ENCODE measurements around the gene RABEP2.
"Not testable (repeated sequence)": the region's sequence is repeated elsewhere in the genome, so short reads cannot be mapped to it uniquely, and the experiment has no call there.

Gene RABEP2, protein sequence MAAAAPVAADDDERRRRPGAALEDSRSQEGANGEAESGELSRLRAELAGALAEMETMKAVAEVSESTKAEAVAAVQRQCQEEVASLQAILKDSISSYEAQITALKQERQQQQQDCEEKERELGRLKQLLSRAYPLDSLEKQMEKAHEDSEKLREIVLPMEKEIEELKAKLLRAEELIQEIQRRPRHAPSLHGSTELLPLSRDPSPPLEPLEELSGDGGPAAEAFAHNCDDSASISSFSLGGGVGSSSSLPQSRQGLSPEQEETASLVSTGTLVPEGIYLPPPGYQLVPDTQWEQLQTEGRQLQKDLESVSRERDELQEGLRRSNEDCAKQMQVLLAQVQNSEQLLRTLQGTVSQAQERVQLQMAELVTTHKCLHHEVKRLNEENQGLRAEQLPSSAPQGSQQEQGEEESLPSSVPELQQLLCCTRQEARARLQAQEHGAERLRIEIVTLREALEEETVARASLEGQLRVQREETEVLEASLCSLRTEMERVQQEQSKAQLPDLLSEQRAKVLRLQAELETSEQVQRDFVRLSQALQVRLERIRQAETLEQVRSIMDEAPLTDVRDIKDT

DNA sequence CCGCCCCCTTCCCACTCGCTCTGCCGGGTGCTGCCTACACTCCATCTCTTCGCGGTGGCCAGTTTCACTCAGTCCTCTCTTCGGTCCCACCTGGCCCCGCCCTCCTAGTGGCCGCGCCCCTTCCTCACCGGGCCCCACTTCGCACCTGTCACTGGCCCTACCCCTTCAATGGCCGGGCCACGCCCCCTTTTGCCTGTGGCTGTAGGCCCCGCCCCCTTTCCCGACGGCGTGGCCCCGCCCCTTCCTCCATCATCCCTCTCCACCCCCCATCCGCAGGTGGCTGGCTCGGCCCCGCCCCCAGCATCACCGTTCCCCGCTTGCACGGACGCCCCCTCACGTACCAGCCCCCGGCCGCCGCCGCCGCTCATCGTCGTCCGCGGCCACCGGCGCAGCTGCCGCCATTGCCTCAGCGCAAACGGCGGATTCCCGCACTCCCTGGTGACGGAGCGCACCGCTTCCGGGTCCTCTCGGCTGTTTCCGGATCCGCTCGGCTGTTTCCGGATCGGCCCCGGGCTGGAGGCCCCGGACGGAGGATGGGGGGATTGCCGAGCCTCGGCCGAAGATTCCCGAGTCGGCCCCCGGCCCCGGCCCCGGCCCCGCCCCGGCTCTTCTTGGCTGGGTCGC lies at the start of gene RABEP2:
Gene RABEP2, minus strand, starts transcription at position 477 of the 624 bp plus-strand sequence. Its CDS starts 75 bp downstream, at position 402.
- DNase-seq (ENCODE audit: low read depth, low spot score) = peak; percentile 83

GRCh38 chr16:28974437-28975157 lies 49.6 kb upstream of the RABEP2 start, which contains the start of gene SPNS1:
Gene SPNS1, plus strand, starts transcription at chr16:28974778. Its CDS starts 374 bp downstream, at chr16:28975152.
- DNase-seq (ENCODE audit: low read depth, low spot score) = peak; percentile 84

DNA sequence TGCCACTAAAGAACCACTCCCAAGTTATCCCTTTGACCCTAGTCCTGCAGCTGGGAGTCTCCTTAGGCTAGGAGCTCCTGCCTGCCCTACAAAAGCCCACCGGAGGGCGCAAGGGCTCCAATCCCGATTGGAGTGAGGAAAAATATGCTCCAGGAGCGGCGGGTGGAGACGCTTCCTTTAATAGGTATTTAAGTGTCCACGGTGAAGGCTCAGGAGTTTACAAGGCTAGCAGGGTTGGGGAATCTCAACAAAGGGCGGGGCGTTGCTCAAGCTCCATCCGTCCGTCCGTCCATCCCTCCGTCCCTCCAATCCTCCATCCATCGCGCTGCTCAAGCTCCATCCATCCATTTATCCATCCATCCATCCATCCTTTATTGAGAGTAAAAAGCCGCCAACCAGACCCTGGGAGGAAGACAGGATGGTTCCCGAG lies 49.0 kb upstream of the RABEP2 start:
- DNase-seq (ENCODE audit: low read depth, low spot score) = no peak

GRCh38 chr16:28969696-28970095 lies 44.7 kb upstream of the RABEP2 start:
- DNase-seq (ENCODE audit: low read depth, low spot score) = not testable (repeated sequence)

- no peak for DNase-seq (ENCODE audit: low read depth, low spot score)
These were observed 42.1 kb upstream of the RABEP2 start for GRCh38 chr16:28967156-28967555.

GRCh38 chr16:28964496-28964895 lies 39.5 kb upstream of the RABEP2 start:
- DNase-seq (ENCODE audit: low read depth, low spot score) = no peak

DNA sequence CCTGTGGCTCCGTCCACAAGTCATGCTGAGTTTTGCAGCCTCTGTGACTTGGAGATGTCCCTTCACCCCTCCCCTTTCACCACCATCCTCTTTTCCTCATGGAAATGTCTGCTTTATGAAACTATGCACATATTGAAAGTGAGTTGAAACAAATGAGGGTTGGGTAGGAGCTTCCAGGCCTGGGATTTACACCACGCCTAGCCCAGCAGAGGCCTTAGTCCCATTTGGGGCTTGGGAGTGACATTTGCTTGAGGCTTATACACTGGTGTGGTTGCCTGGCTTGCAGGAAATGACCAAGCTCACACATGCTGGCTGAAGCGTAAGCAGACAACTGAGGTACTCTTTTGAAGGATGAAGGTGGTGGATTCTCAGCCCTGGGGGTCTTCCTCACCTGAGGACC lies 39.0 kb upstream of the RABEP2 start:
- no peak for DNase-seq (ENCODE audit: low read depth, low spot score)

DNA sequence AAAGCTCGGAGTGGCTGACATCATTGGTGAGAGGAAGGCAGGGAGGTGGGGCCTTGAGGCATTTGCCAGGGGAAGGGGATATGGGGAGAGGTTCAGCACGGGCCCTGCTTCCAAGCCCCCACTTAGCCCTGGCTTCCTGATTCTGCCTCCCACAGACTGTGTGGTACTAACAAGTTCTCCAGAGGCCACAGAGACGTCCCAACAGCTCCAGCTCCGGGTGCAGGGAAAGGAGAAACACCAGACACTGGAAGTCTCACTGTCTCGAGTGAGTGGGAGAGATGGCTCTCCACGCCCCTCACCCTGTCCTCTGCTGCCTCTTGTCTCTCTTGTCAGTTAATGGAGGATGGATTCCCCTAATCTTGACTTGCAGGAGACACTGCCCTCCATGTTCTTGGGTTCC lies 33.8 kb upstream of the RABEP2 start:
- no peak for DNase-seq (ENCODE audit: low read depth, low spot score)

GRCh38 chr16:28958216-28958615 lies 33.2 kb upstream of the RABEP2 start:
- no peak for DNase-seq (ENCODE audit: low read depth, low spot score)

DNA sequence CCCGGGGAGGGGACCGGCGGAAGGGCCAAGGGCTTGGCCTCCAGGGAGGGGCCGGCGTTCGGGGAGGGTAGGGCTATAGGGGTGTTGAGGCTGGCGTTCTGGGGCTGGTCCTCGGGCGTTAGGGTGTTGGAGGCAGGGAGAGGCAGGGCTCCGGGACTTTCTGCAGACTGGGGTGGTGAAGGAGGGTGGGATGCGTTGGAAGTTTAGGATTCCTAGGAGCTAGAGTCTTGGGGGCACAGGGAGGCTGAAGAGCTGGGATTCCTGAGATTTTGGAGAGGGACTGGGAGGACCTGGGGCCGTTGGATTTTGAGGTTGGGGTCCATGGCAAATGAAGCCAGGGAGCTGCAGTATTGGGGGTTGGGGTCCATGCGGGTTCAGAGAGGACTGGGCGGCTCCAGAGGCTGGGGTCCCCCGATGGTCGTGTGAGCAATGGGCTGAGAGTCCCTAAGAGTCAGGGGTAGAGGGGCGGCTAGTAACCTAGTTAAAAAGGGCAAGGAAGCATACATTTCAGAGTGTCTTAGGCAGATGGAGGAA lies 26.4 kb upstream of the RABEP2 start:
- no peak for DNase-seq (ENCODE audit: low read depth, low spot score)

- DNase-seq (ENCODE audit: low read depth, low spot score) = peak; percentile 99
These were observed 25.8 kb upstream of the RABEP2 start, which contains the start of gene NFATC2IP for GRCh38 chr16:28950648-28951409. Gene NFATC2IP, plus strand, starts transcription at chr16:28950937. Its CDS starts 75 bp downstream, at chr16:28951012.

DNA sequence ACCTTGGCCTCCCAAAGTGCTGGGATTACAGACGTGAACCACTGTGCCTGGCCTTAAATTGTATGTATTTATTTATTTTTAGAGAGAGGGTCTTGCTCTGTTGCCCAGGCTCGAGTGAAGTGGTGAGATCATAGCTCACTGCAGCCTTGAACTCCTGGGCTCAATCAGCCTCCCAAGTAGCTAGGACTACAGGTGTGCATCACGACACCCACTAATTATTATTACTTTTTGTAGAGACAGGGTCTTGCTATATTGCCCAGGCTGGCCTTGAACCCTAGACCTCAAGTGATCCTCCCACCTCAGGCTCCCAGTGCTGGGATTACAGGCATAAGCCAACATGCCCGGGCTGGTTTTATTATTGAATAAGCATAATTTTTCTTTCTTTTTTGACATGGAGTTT lies 21.6 kb upstream of the RABEP2 start:
- no peak for DNase-seq (ENCODE audit: low read depth, low spot score)

DNA sequence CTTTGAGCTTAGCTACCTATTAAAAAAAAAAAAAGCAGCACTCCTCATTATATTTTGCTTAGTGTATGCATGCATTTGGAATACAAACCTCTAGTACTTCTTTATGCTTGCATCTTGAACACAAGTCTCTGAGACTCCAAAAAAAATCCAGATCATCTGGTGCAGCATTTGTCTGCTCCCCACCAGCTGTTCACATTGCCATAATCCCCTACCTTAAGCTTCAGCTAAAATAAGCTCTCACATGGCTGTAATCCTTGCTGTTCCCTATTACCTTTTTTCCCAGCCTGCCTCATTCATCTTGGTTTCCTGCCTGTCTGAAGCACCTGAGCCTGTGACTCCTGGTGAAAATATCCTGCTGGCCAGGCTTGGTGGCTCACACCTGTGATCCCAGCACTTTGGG lies 18.2 kb upstream of the RABEP2 start:
- no peak for DNase-seq (ENCODE audit: low read depth, low spot score)

- not testable (repeated sequence) for DNase-seq (ENCODE audit: low read depth, low spot score)
These were observed 14.8 kb upstream of the RABEP2 start for GRCh38 chr16:28939825-28940224.

GRCh38 chr16:28938721-28939120 lies 13.7 kb upstream of the RABEP2 start:
- no peak for DNase-seq (ENCODE audit: low read depth, low spot score)

DNA sequence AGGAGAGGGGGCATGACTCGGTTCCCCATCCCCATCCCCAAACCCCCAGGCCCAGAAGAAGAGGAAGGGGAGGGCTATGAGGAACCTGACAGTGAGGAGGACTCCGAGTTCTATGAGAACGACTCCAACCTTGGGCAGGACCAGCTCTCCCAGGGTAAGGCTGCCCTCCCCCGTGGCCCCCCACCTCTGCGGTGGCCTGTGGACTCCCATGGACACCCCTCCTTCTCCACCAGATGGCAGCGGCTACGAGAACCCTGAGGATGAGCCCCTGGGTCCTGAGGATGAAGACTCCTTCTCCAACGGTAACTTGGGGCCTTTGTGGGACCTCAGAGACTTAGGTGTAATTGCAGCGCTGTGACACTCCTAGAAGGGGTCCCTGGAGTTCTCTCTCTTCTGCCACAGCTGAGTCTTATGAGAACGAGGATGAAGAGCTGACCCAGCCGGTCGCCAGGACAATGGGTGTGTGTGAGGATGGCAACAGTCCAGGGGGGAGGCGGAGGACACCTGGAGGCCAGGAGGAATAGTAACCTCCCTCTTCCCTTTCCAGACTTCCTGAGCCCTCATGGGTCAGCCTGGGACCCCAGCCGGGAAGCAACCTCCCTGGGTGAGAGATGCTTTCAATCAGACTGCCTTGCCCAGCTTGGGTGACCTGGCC lies 12.3 kb upstream of the RABEP2 start:
- DNase-seq (ENCODE audit: low read depth, low spot score) = no peak

DNA sequence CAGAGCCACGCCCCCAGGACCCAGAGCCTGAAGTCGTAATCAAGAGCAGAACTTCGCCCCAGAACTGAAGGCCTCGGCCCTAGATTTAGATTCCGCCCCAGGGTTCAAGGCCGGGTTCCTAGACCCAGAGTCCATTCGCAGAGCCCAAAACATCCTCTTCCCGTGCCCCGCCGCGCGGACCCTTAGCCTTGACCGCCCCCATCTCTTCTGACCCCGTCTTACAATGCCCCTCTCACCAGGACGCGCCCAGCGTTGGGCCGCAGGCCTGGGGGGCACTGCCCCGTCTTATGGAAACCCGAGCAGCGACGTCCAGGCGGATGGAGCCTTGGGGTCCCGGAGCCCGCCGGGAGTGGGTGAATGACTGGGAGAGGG lies 11.7 kb upstream of the RABEP2 start:
- DNase-seq (ENCODE audit: low read depth, low spot score) = no peak

- peak; percentile 64 for DNase-seq (ENCODE audit: low read depth, low spot score)
These were observed 11.1 kb upstream of the RABEP2 start for GRCh38 chr16:28935924-28936783.

DNA sequence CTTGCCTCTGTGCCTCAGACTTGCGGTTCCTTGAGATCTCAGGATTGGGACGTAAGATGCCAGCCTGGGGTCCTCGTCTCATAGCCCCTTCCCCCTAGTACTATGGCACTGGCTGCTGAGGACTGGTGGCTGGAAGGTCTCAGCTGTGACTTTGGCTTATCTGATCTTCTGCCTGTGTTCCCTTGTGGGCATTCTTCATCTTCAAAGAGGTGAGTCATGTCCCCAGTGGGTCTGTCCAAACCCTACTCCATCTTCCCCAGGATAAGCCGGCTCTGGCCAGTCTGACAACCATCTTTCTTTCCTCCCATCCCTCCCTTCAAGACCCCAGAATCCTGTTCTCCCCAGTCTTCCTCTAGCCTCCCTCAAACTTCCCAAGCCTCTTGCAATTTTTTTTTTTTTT lies 10.3 kb upstream of the RABEP2 start:
- DNase-seq (ENCODE audit: low read depth, low spot score) = no peak
